MCF 10A (cell line): Measurements from ENCODE around the gene CAVIN2. TPM values are rescaled to one million over a fixed set of nuclear protein-coding genes. Genes with fewer than 3 reads are reported as not detected.

Experiments used
- BruUV-seq: library from RNA; stranded (reverse); fragments of 400-500 nt; replicated peaks from 2 replicates; lab custom pipeline; 2021; lab: Mats Ljungman, UMichigan
- CTCF ChIA-PET: fragments of 300-600 bp; sonication (Branson Sonifier 250); formaldehyde crosslinking; extraction: SDS; loops from one replicate; lab custom pipeline; 2021; ENCODE audit warnings: antibody characterized with exemption, inconsistent platforms; lab: Yijun Ruan, JAX
- POLR2A ChIA-PET: fragments of 300-600, 350-650 bp; sonication (Branson Sonifier 250); formaldehyde crosslinking; extraction: SDS; loops from one replicate; lab custom pipeline; 2020; ENCODE audit warnings: antibody characterized with exemption, inconsistent platforms; lab: Yijun Ruan, JAX
- DNase-seq: peaks from one replicate; pipeline ENCODE4 v3.0.0-alpha.2; 2018; ENCODE audit not compliant: unreplicated experiment
- H3K27ac Mint-ChIP-seq: one replicate; pipeline ENCODE4 v1.8.0; 2022; ENCODE audit warnings: mild to moderate bottlenecking, low read depth, mixed read lengths; ENCODE audit not compliant: unreplicated experiment
- H3K27me3 Mint-ChIP-seq: one replicate; pipeline ENCODE4 v1.8.0; 2022; ENCODE audit warnings: mixed read lengths; ENCODE audit not compliant: insufficient read depth, unreplicated experiment
- H3K36me3 Mint-ChIP-seq: one replicate; pipeline ENCODE4 v1.8.0; 2022; ENCODE audit warnings: mild to moderate bottlenecking, moderate library complexity, mixed read lengths; ENCODE audit not compliant: insufficient read depth, unreplicated experiment
- H3K4me1 Mint-ChIP-seq: one replicate; pipeline ENCODE4 v1.8.0; 2022; ENCODE audit warnings: mixed read lengths; ENCODE audit not compliant: insufficient read depth, unreplicated experiment
- H3K4me3 Mint-ChIP-seq: one replicate; pipeline ENCODE4 v1.8.0; 2022; ENCODE audit warnings: mild to moderate bottlenecking, moderate library complexity, mixed read lengths; ENCODE audit not compliant: unreplicated experiment
- H3K9me3 Mint-ChIP-seq: one replicate; pipeline ENCODE4 v1.8.0; 2022; ENCODE audit warnings: mixed read lengths; ENCODE audit not compliant: unreplicated experiment
- intact Hi-C: fragments of 100-400 bp; cut with micrococcal nuclease; formaldehyde crosslinking; loops from 2 replicates; pipeline ENCODE4 v1.14.1; 2022
- total RNA-seq: library from RNA; stranded (reverse); gene quantifications from 2 replicates; pipeline ENCODE4 v1.2.3, GENCODE V29; 2022
- TF ChIP-seq, protein P1 (sequence below): fragments of 200-600 bp; IDR thresholded peaks from one replicate; pipeline ENCODE4 v1.8.0; 2022; ENCODE audit warnings: antibody characterized with exemption, mild to moderate bottlenecking; ENCODE audit not compliant: unreplicated experiment

Gene CAVIN2
- total RNA-seq, 1 experiment from 2014 or later = 16.4 TPM

DNA sequence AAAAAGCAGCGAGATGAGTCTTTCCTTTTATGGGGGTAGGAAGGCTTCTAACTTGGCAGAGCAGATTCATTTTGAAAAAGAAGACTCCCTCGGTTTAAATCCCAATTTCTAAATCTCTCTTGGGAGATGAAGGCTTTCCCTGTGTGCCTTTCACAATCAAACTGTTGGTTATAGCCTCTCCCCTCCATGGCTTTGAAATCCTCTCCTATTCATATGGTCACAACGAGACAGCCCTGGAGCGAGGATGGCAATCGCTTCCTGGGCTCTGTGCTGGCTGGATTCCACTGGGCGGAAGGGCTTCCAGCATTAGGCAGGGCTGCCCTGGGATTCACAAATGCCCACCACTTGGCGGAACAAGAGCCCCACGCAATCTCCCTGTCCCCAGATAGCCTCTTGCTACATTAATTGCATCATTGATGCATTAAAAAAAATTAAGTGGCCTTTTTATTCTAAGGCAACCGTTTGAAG lies 1.6 kb downstream of the CAVIN2 start:
- no TSS peak for BruUV-seq
- CTCF ChIA-PET = interaction anchor here (0.6 to 3.7 kb wide), 4 partner anchors 21 to 317 kb away, joined by 3 to 24 read pairs (median 8); no protein-coding TSS in a partner anchor

GRCh38 chr2:191844706-191845105 lies 2.2 kb downstream of the CAVIN2 start:
- peak overlapping the region; percentile 86 for H3K27ac Mint-ChIP-seq
- ChIA-PET CTCF (interaction anchor here (0.6 to 3.7 kb wide), 3 partner anchors 27 to 318 kb away, joined by 4 to 24 read pairs (median 6); no protein-coding TSS in a partner anchor), POLR2A (interaction anchor here (0.7 to 5.6 kb wide), 11 partner anchors 10 to 317 kb away, joined by 3 to 121 read pairs (median 4); no protein-coding TSS in a partner anchor)
- peaks cover 18% of the 10 kb centered on the region for H3K36me3 Mint-ChIP-seq
- TF ChIP-seq, protein P1, sequence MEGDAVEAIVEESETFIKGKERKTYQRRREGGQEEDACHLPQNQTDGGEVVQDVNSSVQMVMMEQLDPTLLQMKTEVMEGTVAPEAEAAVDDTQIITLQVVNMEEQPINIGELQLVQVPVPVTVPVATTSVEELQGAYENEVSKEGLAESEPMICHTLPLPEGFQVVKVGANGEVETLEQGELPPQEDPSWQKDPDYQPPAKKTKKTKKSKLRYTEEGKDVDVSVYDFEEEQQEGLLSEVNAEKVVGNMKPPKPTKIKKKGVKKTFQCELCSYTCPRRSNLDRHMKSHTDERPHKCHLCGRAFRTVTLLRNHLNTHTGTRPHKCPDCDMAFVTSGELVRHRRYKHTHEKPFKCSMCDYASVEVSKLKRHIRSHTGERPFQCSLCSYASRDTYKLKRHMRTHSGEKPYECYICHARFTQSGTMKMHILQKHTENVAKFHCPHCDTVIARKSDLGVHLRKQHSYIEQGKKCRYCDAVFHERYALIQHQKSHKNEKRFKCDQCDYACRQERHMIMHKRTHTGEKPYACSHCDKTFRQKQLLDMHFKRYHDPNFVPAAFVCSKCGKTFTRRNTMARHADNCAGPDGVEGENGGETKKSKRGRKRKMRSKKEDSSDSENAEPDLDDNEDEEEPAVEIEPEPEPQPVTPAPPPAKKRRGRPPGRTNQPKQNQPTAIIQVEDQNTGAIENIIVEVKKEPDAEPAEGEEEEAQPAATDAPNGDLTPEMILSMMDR = no peak
- intact Hi-C loops = loop anchor here (1.0 to 10.0 kb wide), 5 partner anchors 32 to 160 kb away; no protein-coding TSS in a partner anchor
- H3K4me3 Mint-ChIP-seq = peak overlapping the region; percentile 90
- BruUV-seq = no TSS peak
- DNase-seq = peak; percentile 45
- H3K9me3 Mint-ChIP-seq = no peaks in the 10 kb centered on the region
- peaks cover 45% of the 10 kb centered on the region for H3K4me1 Mint-ChIP-seq
- no peaks in the 10 kb centered on the region for H3K27me3 Mint-ChIP-seq

More for the DNA sequence above, 1.6 kb downstream of the CAVIN2 start:
- Mint-ChIP-seq H3K4me3 (peak overlapping the region; percentile 90), H3K27me3 (no peaks in the 10 kb centered on the region), H3K4me1 (peaks cover 45% of the 10 kb centered on the region), H3K27ac (peak overlapping the region; percentile 86), H3K9me3 (no peaks in the 10 kb centered on the region), H3K36me3 (peaks cover 15% of the 10 kb centered on the region)
- POLR2A ChIA-PET = interaction anchor here (0.6 to 5.6 kb wide), 20 partner anchors 10 to 1723 kb away, joined by 3 to 121 read pairs (median 6); partner anchors contain the start of gene NABP1
- intact Hi-C loops = loop anchor here (1.0 to 10.0 kb wide), 5 partner anchors 33 to 160 kb away; no protein-coding TSS in a partner anchor
- peak; percentile 68 for DNase-seq
- TF ChIP-seq, protein P1 = no peak

DNA sequence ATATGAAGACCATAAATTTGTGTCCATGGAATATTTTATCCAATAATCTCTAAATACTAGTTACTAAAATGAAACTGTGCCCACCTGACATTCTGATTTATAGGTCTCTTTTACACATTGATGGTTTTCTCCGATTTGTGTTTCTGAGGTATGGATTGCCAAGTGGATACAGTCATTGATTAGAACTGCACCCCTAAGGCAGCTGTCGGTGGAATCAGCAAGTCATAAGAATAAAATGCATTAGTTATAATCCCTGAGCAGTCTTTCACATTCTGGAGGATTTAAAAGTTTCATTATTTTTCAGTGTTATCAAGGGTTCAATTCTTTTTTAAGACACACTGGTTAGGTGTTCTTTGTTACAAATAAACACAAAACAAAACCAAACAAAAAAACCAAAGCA lies 6.0 kb downstream of the CAVIN2 start:
- Mint-ChIP-seq H3K27me3 (no peaks in the 10 kb centered on the region), H3K27ac (no peak overlapping the region), H3K36me3 (peaks cover 41% of the 10 kb centered on the region), H3K9me3 (no peaks in the 10 kb centered on the region), H3K4me1 (peaks cover 39% of the 10 kb centered on the region), H3K4me3 (no peak overlapping the region)
- ChIA-PET POLR2A (interaction anchor here (1.1 to 1.9 kb wide), 2 partner anchors 24 to 321 kb away, joined by 4 to 6 read pairs; no protein-coding TSS in a partner anchor), CTCF (interaction anchor here (1.0 to 3.4 kb wide), 6 partner anchors 10 to 322 kb away, joined by 3 to 22 read pairs (median 4); no protein-coding TSS in a partner anchor)
- no peak for DNase-seq
- BruUV-seq = no TSS peak
- TF ChIP-seq, protein P1 = no peak
- intact Hi-C loops = loop anchor here (10.0 kb wide), 1 partner anchor 164 kb away; no protein-coding TSS in a partner anchor
